Measurements from ENCODE around the gene GDAP1L1.
"Not testable (repeated sequence)": the region's sequence is repeated elsewhere in the genome, so short reads cannot be mapped to it uniquely, and the experiment has no call there.

The GDAP1L1 gene

GRCh38 chr20:44221368-44221954, 25.6 kb upstream of the GDAP1L1 start:
- no peak for DNase-seq

GRCh38 chr20:44222027-44222426, 25.1 kb upstream of the GDAP1L1 start:
- DNase-seq: no peak

GRCh38 chr20:44222633-44223368, 24.3 kb upstream of the GDAP1L1 start:
- DNase-seq: no peak

GRCh38 chr20:44223721-44224120, 23.4 kb upstream of the GDAP1L1 start:
- DNase-seq: no peak

GRCh38 chr20:44224637-44225036, 22.5 kb upstream of the GDAP1L1 start:
- DNase-seq: no peak

- DNase-seq: no peak
Observed at GRCh38 chr20:44228465-44229258, 18.4 kb upstream of the GDAP1L1 start.

- no peak for DNase-seq
Observed at GRCh38 chr20:44231193-44231592, 15.9 kb upstream of the GDAP1L1 start.

GRCh38 chr20:44231713-44232468, 15.2 kb upstream of the GDAP1L1 start:
- DNase-seq: no peak

- DNase-seq: not testable (repeated sequence)
Observed at GRCh38 chr20:44232469-44232856, 14.6 kb upstream of the GDAP1L1 start.

- no peak for DNase-seq
Observed at GRCh38 chr20:44233436-44234016, 13.6 kb upstream of the GDAP1L1 start.

- DNase-seq: no peak
Observed at GRCh38 chr20:44234566-44235317, 12.4 kb upstream of the GDAP1L1 start.

GRCh38 chr20:44235702-44236101, 11.4 kb upstream of the GDAP1L1 start:
- DNase-seq: no peak

GRCh38 chr20:44236840-44237239, 10.3 kb upstream of the GDAP1L1 start:
- not testable (repeated sequence) for DNase-seq

- no peak for DNase-seq
Observed at GRCh38 chr20:44241796-44242195, 5.3 kb upstream of the GDAP1L1 start.

GRCh38 chr20:44245977-44246376, 1.1 kb upstream of the GDAP1L1 start:
- DNase-seq: no peak

GRCh38 chr20:44247586-44248409, 690 bp downstream of the GDAP1L1 start:
- peak; percentile 14 for DNase-seq

GRCh38 chr20:44248410-44248759, 1.3 kb downstream of the GDAP1L1 start:
- no peak for DNase-seq

- no peak for DNase-seq
Observed at GRCh38 chr20:44251284-44251683, 4.2 kb downstream of the GDAP1L1 start.

GRCh38 chr20:44253528-44253927, 6.4 kb downstream of the GDAP1L1 start:
- no peak for DNase-seq

GRCh38 chr20:44254073-44254472, 7.0 kb downstream of the GDAP1L1 start:
- DNase-seq: no peak

- DNase-seq: no peak
Observed at GRCh38 chr20:44255942-44256341, 8.8 kb downstream of the GDAP1L1 start.
